Superior temporal gyrus (tissue), 1 donor: Measurements from ENCODE around the gene PARL.
"Not testable (repeated sequence)": the region's sequence is repeated elsewhere in the genome, so short reads cannot be mapped to it uniquely, and the experiment has no call there.

Source experiments
- DNase-seq: peaks from one replicate; pipeline ENCODE4 v3.0.0-alpha.2; 2016; ENCODE audit errors: extremely low spot score

PARL gene

DNA sequence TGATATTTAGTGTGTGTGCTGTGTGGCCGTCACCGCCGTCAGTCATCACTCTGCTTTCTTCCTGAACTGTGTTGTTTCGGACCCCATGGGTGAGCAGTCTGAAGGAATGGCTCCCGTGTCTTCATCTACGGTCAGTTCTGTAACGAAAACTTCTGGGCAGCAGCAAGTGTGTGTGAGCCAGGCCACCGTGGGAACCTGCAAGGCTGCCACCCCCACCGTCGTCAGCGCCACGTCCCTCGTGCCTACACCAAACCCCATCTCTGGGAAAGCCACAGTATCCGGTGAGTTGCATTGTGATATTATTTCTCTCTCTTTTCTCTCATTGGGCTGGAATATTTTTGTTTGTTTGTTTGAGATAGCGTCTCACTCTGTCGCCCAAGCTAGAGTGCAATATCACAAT lies 94.0 kb downstream of the PARL start:
- no peak for DNase-seq

DNA sequence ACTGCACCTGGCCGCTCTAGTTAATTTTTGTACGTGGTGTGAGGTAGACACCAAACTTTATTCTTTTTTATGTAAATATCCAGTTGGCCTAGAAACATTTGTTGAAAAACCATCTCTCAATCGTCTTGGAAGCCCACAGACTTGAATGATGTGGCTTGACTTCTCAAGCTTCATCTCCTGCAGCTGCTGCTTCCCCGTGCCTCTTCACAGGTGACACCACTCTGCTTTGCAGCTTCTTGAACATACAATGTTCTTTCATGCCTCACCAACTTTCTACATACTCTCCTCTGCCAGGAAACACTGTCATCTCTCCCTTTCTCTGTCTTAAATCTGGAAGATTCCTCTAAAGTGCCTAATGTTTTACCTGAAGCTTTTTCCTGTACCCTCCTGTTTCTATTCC lies 94.9 kb downstream of the PARL start:
- DNase-seq: no peak

DNA sequence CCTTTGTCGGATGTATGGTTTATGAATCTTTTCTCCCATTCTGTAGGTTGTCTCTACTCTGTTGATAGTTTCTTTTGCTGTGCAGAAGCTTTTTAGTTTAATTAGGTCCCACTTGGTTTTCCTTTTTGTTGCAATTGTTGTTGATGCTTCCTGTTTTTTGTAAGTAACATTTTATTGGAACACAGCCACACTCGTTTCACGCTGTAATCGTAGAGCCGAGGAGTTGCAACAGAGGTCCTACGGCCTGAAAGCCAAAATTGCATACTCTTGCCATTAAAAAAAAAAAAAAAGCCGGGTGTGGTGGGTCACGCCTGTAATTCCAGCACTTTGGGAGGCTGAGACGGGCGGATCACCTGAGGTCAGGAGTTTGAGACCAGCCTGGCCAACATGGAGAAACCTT lies 100.2 kb downstream of the PARL start:
- DNase-seq: not testable (repeated sequence)

DNA sequence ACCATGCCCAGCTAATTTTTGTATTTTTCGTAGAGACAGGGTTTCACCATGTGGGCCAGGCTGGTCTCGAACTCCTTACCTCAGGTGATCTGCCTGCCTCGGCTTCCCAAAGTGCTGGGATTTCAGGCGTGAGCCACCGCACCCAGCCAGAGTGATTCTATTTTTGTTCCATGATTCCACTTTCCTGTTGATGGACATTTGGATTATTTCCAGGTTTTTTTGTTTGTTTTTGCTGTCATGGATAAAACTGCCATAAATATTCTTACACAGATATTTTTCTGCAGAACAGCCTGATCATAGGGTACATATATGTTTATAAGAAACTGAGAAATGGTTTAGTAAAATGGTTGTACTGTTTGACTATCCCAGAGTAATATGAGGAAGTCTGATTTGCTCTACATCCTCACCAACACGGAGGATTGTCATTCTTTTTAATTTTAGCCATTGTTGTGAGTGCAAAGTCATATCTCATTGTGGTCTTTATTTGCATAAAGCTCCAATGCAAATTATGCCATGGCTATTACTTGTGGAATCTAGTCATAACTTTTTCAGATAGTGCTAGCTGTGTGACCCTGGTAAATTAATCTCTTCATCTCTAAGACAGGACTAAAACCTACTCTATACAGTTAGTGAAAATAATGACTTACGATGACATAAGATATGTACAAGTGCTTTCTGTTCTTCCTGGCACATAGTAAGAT lies 102.0 kb downstream of the PARL start:
- DNase-seq: no peak

DNA sequence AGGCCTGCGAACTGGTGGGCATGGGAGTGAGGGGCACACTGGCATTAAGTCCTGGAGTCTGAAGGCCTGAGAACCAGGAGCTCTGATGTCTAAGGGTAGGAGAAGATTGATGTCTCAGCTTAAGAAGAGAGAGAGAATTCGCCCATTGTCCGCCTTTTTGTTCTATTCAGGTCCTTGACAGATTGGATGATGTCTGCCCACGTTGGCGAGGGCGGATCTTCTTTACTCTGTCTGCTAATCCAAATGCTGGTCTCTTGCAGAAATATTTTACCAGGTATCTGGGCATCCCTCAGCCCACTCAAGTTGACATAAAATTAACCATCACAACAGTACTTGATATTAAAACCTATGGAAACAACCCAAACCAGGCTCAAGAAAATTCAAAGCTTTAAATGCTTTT lies 103.4 kb downstream of the PARL start:
- DNase-seq: no peak

DNA sequence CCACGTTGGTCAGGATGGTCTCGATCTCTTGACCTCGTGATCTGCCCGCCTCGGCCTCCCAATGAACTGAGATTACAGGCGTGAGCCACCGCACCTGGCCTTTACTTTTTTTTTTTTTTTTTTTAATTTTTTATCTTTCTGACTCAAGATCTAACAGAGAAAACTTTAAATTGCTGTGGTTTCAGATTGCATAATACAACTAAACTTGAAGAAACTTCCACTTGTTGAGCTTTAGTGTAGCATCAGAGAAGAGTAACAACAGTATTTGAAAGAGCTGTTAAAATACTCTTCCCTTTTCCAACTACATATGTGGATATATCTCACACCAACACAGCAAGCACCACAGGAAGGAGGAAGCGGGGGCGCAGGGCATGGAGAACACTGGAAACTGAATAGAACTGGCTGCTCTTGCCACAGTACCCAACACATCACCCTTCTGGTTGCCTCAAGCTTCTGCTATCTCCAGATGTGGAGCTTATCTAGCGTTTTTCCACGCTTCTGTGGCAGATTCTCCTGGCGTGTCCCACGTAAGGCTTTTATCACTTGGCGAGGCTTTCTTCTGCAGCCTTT lies 104.7 kb downstream of the PARL start:
- DNase-seq: no peak
